IPS DF 19.7 (cell line): ENCODE results near the gene CLDND2.

ENCODE experiments used
- DNase-seq: peaks from one replicate; pipeline ENCODE4 v3.0.0-alpha.2; 2013; ENCODE audit warnings: low read depth, low spot score

Gene CLDND2

GRCh38 chr19:51382004-51382403 lies 13.2 kb upstream of the CLDND2 start:
- no peak for DNase-seq

DNA sequence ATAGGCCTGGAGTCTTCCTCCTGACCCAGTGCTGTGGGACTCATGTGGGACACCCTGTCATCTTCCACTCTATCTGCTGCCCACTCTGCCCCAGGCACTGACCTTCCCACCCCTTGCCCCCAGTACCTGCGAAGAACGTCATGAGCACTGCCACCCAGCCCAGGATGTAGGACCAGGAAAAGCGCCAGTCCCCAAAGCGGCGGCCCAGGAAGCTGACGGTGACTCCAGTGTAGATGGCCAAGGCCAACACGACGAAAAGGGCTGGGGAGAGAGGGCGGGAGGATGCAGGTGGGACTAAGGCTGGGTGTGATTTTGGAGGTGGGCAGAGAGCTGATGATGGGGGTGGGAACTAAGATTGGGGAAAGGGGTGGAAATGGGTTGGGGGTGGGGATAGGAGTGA lies 11.6 kb upstream of the CLDND2 start:
- DNase-seq, result no peak

GRCh38 chr19:51377422-51377821 lies 8.6 kb upstream of the CLDND2 start:
- DNase-seq, result no peak

DNA sequence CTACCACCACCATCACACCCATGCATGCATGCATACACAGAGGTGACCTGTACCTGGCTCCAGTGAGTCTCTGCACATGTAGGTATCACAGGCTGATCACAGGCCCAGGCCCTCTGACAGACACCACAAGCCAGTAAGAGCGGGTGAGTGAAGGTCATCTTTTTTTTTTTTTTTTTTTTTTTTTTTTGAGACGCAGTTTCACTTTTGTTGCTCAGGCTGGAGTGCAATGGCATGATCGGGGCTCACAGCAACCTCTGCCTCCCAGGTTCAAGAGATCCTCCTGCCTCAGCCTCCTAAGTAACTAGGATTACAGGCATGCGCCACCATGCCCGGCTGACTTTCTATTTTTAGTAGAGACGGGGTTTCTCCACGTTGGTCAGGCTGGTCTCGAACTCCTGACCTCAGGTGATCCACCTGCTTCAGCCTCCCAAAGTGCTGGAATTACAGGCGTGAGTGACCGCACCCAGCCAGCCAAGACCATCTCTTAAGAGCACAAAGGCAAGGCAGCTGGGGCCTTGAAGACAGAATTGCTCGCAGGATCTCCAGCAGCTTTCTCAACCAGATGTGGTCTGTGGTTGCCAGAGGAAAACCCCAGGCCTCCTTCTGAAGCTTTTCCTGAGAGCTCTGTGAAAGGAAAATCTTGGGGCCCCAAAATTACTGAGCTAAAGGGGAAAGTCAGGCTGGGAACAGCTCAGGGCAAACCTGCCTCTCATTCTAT lies 6.9 kb upstream of the CLDND2 start:
- DNase-seq, result no peak

DNA sequence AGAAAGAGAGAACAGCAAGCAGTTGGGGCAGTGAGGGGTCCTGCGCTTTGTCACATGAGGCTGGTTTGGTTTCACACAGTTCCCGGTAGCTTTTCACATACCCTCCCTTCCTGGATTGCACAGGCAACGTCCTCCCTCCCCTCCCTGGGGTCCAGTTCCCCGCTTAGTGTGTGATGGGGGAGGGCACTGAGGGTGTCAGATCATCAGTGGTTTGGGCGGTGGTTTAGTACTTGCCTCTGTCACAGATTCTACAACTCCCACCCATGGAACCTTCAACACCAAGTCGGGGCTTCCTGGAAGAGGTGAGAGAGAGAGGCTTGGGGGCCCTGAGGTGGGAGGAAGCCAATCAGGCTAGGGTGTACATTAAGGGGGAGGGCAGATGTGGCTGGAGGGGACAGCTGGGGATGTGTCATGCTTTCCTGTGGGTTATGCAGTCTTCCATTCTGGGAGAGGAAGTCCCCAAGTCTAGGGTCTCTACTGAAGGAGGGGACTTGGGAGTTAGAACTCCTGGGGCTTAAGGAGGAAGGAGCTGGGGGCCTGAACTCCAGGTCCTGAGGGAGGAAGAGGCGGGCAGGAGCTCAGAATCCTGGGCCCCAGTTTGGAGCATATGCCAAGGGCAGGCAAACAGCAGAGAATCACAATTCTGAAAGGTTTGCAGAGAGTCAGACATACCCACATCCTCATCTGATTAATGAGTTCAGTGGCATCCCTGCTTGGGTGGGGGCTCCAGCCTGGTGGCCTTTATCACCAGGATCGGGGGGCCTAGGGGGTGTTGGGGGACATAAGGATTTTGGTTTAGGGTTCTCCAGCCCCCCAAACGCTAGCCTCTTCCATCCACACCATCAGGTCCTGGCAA lies 4.1 kb upstream of the CLDND2 start, which contains the start of gene NKG7:
TSS of gene NKG7 (minus strand) at position 6 of the 856 bp plus-strand sequence. CDS start 119 bp downstream, outside the sequence.
- DNase-seq, result no peak

DNA sequence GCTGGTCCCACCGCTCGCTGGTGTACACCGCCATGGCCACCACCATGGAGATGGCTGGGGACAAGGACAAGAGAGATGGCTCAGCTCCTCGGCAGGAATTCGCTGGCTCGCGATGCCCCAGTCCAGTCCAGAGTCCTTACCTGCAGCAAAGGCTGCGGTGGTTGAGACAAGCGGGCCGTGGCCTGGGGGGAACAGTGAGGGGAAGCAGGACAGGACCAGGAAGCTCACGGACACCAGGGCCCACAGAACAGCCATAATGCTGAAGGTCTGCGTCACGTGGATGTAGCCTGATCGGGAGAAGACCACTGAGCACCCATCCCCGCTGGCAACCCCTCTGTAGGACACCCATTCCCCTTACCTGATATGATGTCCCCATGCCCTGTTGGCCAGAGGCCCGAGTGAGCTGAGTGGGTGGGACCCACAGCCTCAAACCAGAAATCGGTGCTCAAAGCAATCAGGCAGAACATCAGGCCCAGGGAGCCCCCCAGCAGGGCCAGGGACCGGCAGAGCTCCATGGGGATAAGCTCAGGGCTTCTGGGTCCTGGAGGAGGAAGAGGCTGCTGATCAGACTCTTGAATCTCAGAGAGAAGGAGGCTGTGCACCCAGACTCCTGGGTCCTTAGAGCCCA lies 3.3 kb upstream of the CLDND2 start:
- DNase-seq, result no peak

DNA sequence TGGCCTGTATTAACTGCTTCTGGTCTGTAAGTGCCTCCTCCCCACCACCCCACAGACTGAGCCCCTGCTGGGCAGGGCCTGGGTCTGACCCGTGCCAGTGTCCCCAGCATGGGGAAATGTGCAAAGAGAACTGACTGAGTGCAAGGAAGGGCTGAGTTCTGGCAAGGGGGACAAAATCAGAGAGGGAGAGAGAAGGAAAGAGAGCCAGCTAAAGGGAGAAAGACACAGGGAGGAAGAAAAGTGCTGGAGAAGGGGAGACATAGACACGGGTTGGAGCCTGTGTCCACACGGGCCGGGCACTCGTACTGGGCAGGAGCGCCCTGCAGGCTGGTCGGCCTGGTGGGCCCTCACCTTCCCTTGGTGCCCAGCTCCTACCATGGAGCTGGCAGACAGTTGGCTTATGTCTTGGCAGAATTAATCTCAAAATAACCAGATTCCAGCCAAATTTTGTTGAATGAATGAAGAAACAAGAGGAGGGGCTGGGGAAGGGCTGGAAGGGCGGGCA lies 2.4 kb upstream of the CLDND2 start:
- DNase-seq, result no peak

GRCh38 chr19:51370230-51370629 lies 1.4 kb upstream of the CLDND2 start:
- no peak for DNase-seq

DNA sequence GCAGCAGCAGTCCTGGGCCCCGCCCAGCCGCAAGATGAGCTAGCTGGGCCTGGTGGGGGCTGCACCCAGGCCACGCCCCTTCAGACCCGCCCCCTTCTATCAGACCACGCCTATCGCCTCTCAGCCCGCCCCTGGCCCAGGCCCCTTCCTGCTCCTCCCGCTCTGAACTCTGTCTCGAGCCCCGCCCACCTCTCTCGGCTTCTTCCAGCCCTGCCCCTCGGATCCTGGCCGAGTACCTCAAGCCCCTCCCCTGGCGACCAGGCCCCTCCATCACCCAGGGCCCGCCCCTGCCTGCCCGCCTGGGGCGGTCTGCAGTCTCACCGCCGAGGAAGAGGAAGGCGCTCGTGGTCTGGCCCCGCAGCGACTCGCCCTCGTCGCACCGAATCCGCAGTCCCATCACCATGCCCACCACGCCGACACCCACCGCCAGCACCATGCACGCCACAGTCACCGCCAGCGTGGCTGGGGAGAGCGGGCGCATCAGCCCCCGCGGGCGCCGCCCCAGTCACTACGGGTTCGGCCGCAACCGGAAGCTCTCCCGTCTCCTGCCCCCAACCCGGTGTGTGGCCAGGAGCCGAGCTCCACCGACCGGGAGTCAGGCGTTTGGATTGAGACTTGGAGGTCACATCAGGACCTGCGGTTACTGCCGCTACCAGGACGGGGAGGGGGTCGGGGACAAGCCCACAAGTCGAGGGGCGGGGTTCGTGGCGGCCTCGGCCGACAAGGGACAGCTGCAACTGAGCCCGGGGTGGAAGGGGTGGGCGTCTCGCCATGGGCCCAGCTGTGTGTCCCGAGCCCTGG lies 1.0 kb downstream of the CLDND2 start:
- peak; percentile 80 for DNase-seq

DNA sequence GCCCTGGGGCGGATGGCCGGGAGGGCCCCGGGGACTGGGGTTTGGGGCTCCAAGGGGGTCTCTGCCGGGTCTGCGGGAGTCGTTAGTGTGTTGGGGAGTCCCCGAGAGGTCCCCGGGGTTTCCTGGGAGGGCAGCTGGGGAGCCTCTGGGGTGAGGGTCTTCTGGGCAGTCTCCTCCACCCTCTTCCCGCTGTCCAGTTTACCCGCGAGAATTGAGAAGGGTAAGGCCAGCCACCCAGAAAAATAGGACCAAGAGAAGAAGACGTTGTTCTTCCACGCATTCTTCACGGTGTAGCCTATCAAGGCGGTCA lies 1.6 kb downstream of the CLDND2 start:
- no peak for DNase-seq

DNA sequence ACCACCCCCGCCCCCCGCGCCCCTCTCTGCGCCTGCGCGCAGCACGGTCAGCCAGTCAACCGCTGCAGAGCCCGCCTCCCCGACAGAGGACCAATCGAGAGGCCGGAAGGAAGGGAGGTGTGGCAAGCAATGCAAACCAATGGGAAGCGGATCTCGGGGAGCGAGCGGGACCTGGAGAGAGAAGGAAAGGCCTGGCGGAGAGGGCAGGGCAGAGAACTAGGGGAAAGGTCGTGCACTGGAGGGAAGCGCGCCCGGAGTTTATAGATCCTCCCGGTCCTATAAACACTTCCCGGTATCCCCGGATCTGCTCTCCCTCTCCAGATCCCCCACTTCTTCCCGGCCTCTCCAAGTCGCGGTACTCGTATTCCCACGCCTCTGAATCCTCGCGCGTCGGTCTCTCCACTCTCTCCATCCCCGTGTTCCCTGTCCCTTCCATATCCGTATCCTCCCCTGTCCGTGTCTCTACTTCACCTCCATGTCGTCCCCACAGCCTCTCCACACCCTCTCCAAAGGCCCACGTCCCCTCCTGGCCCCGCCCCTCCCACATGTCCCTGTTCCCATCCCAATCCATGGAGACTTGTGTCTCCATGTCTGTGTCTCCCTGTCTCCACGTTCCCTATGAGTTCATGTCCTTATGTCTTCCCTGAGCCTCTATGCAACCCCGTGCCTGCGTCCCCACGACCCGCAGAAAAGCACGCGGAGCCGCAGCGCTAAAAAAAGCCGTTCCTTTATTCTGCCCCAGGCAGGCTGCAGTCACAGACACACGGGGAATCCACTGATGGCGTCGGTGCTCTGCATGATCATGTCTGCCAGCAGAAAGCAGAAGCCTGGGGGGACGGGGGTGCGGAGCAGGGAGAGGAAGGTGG lies 2.2 kb downstream of the CLDND2 start:
- DNase-seq, result peak; percentile 92

DNA sequence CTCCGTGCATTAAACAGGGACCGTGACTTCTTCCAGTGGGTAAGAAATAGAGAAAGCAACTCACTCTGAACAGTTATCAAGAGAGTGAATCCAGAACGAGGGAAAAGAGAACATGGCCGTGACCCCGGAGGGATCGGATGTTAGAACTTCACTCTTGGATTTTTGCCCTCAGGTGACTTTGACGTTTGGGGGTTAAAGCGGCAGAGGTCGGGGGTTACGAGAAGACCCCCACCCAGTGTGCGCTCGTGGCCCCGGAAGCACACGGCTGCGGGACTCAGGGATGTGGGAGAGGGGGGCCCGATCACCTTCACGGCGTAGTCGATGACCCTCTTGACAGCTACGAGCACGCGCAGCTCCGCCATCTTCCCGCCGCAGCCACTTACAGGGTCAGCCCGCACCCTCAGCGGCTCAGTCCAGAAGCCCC lies 2.8 kb downstream of the CLDND2 start, which contains the start of gene ETFB:
TSS of gene ETFB (minus strand) at position 424 of the 424 bp plus-strand sequence. CDS start at position 362, 62 bp downstream.
- no peak for DNase-seq

- no peak for DNase-seq
These were observed 3.4 kb downstream of the CLDND2 start for GRCh38 chr19:51365211-51365964.

GRCh38 chr19:51364200-51365106 lies 4.3 kb downstream of the CLDND2 start:
- DNase-seq, result no peak

DNA sequence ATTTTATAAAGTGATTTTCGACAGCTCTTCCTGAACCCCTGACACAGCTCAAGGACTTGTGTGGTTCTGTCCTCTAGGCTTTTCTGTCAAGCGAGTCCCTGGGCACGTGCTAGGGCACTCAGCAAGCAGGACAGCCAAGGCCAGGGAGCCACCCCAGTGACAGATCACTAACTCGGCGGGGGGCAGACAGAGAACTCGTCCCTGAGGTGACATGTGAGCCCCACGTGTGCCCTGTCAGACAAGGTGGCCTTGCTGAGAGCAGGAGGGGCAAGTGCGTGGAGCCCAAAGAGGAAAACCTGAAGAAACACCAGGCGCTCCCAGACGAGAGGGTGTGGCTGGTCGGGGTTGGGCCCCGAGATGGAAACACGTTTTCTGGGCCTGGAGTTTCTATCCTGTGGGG lies 7.6 kb downstream of the CLDND2 start:
- DNase-seq, result no peak

GRCh38 chr19:51359294-51359693 lies 9.5 kb downstream of the CLDND2 start:
- no peak for DNase-seq

GRCh38 chr19:51357952-51358351 lies 10.9 kb downstream of the CLDND2 start:
- no peak for DNase-seq

GRCh38 chr19:51356159-51356801 lies 12.5 kb downstream of the CLDND2 start:
- DNase-seq, result no peak
